MG63 (cell line): ENCODE measurements around the gene ADGRF1. TPM values are rescaled to one million over a fixed set of nuclear protein-coding genes. Genes with fewer than 3 reads are reported as not detected.
"Not testable (repeated sequence)": the region's sequence is repeated elsewhere in the genome, so short reads cannot be mapped to it uniquely, and the experiment has no call there.

Experiments
- DNase-seq: peaks from one replicate; pipeline ENCODE4 v3.0.0-alpha.2; 2020
- H3K27me3 ChIP-seq: fragments of 250-450 bp; sonication (Bioruptor Pico); 2 replicates; pipeline ENCODE4 v1.5.1; 2020; ENCODE audit warnings: mild to moderate bottlenecking, moderate library complexity
- H3K36me3 ChIP-seq: fragments of 250-450 bp; sonication (Bioruptor Pico); 2 replicates; pipeline ENCODE4 v1.5.1; 2020; ENCODE audit warnings: mild to moderate bottlenecking, moderate library complexity
- H3K4me3 ChIP-seq: fragments of 250-450 bp; sonication (Bioruptor Pico); 2 replicates; pipeline ENCODE4 v1.5.1; 2020; ENCODE audit warnings: mild to moderate bottlenecking, moderate library complexity
- H3K9me3 ChIP-seq: fragments of 250-450 bp; sonication (Bioruptor Pico); 2 replicates; pipeline ENCODE4 v1.5.1; 2020; ENCODE audit warnings: mild to moderate bottlenecking, moderate library complexity
- total RNA-seq: library from RNA; depleted of rRNA; stranded (reverse); fragments of >200 nt; shearing (Covaris generic); gene quantifications from 2 replicates; pipeline ENCODE4 v1.2.3, GENCODE V29; 2014; ENCODE audit warnings: low replicate concordance

ADGRF1 gene
- total RNA-seq, 1 experiment from 2014 or later: not detected

- DNase-seq: no peak
- no peaks in the 10 kb centered on the region for H3K9me3 ChIP-seq
- H3K36me3 ChIP-seq: no peaks in the 10 kb centered on the region
- H3K4me3 ChIP-seq: no peak overlapping the region
- H3K27me3 ChIP-seq: no peaks in the 10 kb centered on the region
Measured at GRCh38 chr6:47069156-47069555, 27.0 kb upstream of the ADGRF1 start.

- H3K4me3 ChIP-seq: no peak overlapping the region
- H3K9me3 ChIP-seq: no peaks in the 10 kb centered on the region
- no peak for DNase-seq
- H3K36me3 ChIP-seq: no peaks in the 10 kb centered on the region
- no peaks in the 10 kb centered on the region for H3K27me3 ChIP-seq
Measured at GRCh38 chr6:47066418-47066817, 24.3 kb upstream of the ADGRF1 start.

- Histone ChIP-seq H3K36me3 (no peaks in the 10 kb centered on the region), H3K4me3 (no peak overlapping the region), H3K9me3 (no peaks in the 10 kb centered on the region), H3K27me3 (no peaks in the 10 kb centered on the region)
- DNase-seq: no peak
Measured at GRCh38 chr6:47064274-47064673, 22.1 kb upstream of the ADGRF1 start.

- Histone ChIP-seq H3K27me3 (no peaks in the 10 kb centered on the region), H3K36me3 (no peaks in the 10 kb centered on the region), H3K4me3 (no peak overlapping the region), H3K9me3 (no peaks in the 10 kb centered on the region)
- DNase-seq: no peak
Measured at GRCh38 chr6:47062346-47062745, 20.2 kb upstream of the ADGRF1 start.

- Histone ChIP-seq H3K4me3 (no peak overlapping the region), H3K36me3 (no peaks in the 10 kb centered on the region), H3K9me3 (no peaks in the 10 kb centered on the region), H3K27me3 (no peaks in the 10 kb centered on the region)
- peak; percentile 83 for DNase-seq
Measured at GRCh38 chr6:47061309-47062300, 19.5 kb upstream of the ADGRF1 start.

GRCh38 chr6:47059216-47059885, 17.2 kb upstream of the ADGRF1 start:
- Histone ChIP-seq H3K9me3 (no peaks in the 10 kb centered on the region), H3K4me3 (no peak overlapping the region), H3K36me3 (no peaks in the 10 kb centered on the region), H3K27me3 (no peaks in the 10 kb centered on the region)
- no peak for DNase-seq

GRCh38 chr6:47057830-47058540, 15.9 kb upstream of the ADGRF1 start:
- Histone ChIP-seq H3K4me3 (no peak overlapping the region), H3K36me3 (no peaks in the 10 kb centered on the region), H3K9me3 (no peaks in the 10 kb centered on the region), H3K27me3 (no peaks in the 10 kb centered on the region)
- DNase-seq: peak; percentile 15

DNA sequence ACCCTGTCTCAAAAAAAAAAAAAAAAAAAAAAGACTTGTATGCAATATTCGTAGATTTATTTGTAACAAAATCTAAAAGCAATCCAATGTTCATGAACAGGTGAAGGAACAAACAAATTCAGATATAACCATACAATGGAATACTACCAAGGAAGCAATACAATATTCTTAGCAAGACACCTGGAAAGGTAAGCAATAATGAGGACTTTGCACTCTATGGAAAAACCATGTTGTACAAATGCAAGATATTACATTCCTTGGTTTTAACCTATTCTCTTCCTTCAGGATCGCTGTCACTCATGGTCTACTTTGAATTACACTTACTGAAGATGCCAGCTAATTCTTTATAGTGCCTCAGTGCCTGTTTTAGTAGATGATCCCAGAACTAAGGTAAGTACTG, 14.7 kb upstream of the ADGRF1 start:
- H3K36me3 ChIP-seq: no peaks in the 10 kb centered on the region

GRCh38 chr6:47054302-47054701, 12.2 kb upstream of the ADGRF1 start:
- not testable (repeated sequence) for H3K4me3 ChIP-seq, H3K27me3 ChIP-seq, DNase-seq, H3K9me3 ChIP-seq, H3K36me3 ChIP-seq

More for the DNA sequence above, 14.7 kb upstream of the ADGRF1 start:
- Histone ChIP-seq H3K9me3 (no peaks in the 10 kb centered on the region), H3K27me3 (no peaks in the 10 kb centered on the region), H3K4me3 (no peak overlapping the region)
- no peak for DNase-seq

- no peak for DNase-seq
- Histone ChIP-seq H3K4me3 (no peak overlapping the region), H3K9me3 (no peaks in the 10 kb centered on the region), H3K36me3 (no peaks in the 10 kb centered on the region), H3K27me3 (peaks cover 7% of the 10 kb centered on the region; the same call in 1 of the 2 replicates)
Measured at GRCh38 chr6:47048638-47049037, 6.5 kb upstream of the ADGRF1 start.

GRCh38 chr6:47047479-47048407, 5.6 kb upstream of the ADGRF1 start:
- peak; percentile 1 for DNase-seq
- Histone ChIP-seq H3K36me3 (no peaks in the 10 kb centered on the region), H3K4me3 (no peak overlapping the region), H3K27me3 (peaks cover 7% of the 10 kb centered on the region; the same call in 1 of the 2 replicates), H3K9me3 (no peaks in the 10 kb centered on the region)

DNA sequence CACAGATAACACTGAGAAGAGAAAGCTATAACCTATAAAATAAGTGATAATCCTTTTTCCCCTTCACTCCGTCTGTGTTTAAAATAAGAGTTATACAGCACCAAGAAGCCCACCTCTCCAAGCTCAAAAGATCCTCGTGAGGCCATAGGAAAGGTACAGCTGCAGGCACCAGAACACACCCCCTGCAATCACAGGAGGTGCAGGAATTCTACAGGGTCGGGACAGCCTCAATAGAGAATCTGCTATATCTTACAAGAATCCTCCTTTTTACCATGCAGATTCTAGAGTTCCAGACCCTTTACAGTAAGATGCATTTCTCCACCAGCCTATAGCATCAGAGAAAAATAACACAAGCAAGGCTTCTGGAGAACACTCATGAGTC, 5.0 kb upstream of the ADGRF1 start:
- no peaks in the 10 kb centered on the region for H3K9me3 ChIP-seq
- DNase-seq: no peak
- no peak overlapping the region for H3K4me3 ChIP-seq
- peaks cover 7% of the 10 kb centered on the region; the same call in 1 of the 2 replicates for H3K27me3 ChIP-seq
- no peaks in the 10 kb centered on the region for H3K36me3 ChIP-seq

- no peak overlapping the region for H3K4me3 ChIP-seq
- peaks cover 7% of the 10 kb centered on the region; the same call in 1 of the 2 replicates for H3K27me3 ChIP-seq
- H3K9me3 ChIP-seq: no peaks in the 10 kb centered on the region
- DNase-seq: no peak
- H3K36me3 ChIP-seq: no peaks in the 10 kb centered on the region
Measured at GRCh38 chr6:47044397-47044796, 2.3 kb upstream of the ADGRF1 start.

GRCh38 chr6:47043286-47043685, 1.2 kb upstream of the ADGRF1 start:
- no peaks in the 10 kb centered on the region for H3K36me3 ChIP-seq
- H3K4me3 ChIP-seq: no peak overlapping the region
- no peak for DNase-seq
- H3K27me3 ChIP-seq: 0 out of 2 replicates have a peak, but pooled peaks cover 4% of the 10 kb centered on the region
- no peaks in the 10 kb centered on the region for H3K9me3 ChIP-seq

- H3K4me3 ChIP-seq: no peak overlapping the region
- H3K9me3 ChIP-seq: no peaks in the 10 kb centered on the region
- H3K36me3 ChIP-seq: no peaks in the 10 kb centered on the region
- peaks cover 10% of the 10 kb centered on the region; the same call in 1 of the 2 replicates for H3K27me3 ChIP-seq
- DNase-seq: no peak
Measured at GRCh38 chr6:47041741-47042140, 391 bp downstream of the ADGRF1 start.

GRCh38 chr6:47034926-47035325, 7.2 kb downstream of the ADGRF1 start:
- peak; percentile 86 for DNase-seq
- Histone ChIP-seq H3K4me3 (no peak overlapping the region), H3K27me3 (peaks cover 32% of the 10 kb centered on the region), H3K36me3 (no peaks in the 10 kb centered on the region), H3K9me3 (no peaks in the 10 kb centered on the region)
